K562 (cell line): ENCODE measurements around the gene BEST2. TPM values are rescaled to one million over a fixed set of nuclear protein-coding genes. Genes with fewer than 3 reads are reported as not detected.

Source experiments
- CHD1 ChIP-seq: fragments of 200-600 bp; sonication (generic); IDR thresholded peaks from one replicate; pipeline ENCODE4 v1.6.1; 2012; ENCODE audit warnings: mild to moderate bottlenecking, moderate library complexity, low read length, inconsistent platforms
- EGR1 ChIP-seq: fragments of 450-650 bp; conservative IDR thresholded peaks from 2 replicates; pipeline ENCODE4 v1.6.1; 2017; ENCODE audit warnings: mild to moderate bottlenecking
- ETV1 ChIP-seq: fragments of 450-650 bp; conservative IDR thresholded peaks from 2 replicates; pipeline ENCODE4 v1.6.1; 2016; ENCODE audit warnings: missing genetic modification characterization, control low read depth, low read depth, missing compliant biosample characterization
- KDM4B ChIP-seq, 2 experiments: fragments of 450-650 bp in 1 of 2; sonication (generic) in 1 of 2; IDR thresholded peaks; 2 replicates each; pipeline ENCODE4 v1.6.1; 2016 to 2017; ENCODE audit warnings: borderline replicate concordance in 2 of 2, antibody characterized with exemption in 1 of 2, low read depth in 1 of 2, mild to moderate bottlenecking in 1 of 2
- POLR2B ChIP-seq: fragments of 450-650 bp; IDR thresholded peaks from 2 replicates; pipeline ENCODE4 v1.6.1; 2018; ENCODE audit warnings: low read depth; ENCODE audit not compliant: partially characterized antibody
- PURB ChIP-seq: sonication (generic); formaldehyde crosslinking; IDR thresholded peaks from 2 replicates; pipeline ENCODE4 v1.9.0; 2021; ENCODE audit warnings: low read depth, mild to moderate bottlenecking, missing genetic modification reagents
- RBM15 ChIP-seq: fragments of 200-400 bp; formaldehyde crosslinking; IDR thresholded peaks from 2 replicates; pipeline ENCODE4 v1.6.1; 2018; ENCODE audit warnings: mild to moderate bottlenecking, low read length, moderate library complexity; ENCODE audit not compliant: insufficient read depth
- SIN3A ChIP-seq, 2 experiments: fragments of 150-350 bp in 1 of 2; IDR thresholded peaks; 2 replicates each; pipeline ENCODE4 v1.6.1; 2011 to 2016; ENCODE audit warnings: borderline replicate concordance in 2 of 2, low read depth in 2 of 2, low read length in 2 of 2, mild to moderate bottlenecking in 2 of 2, moderate library complexity in 2 of 2; ENCODE audit not compliant: control insufficient read depth in 1 of 2
- SMAD4 ChIP-seq: fragments of 250-450 bp; sonication (Bioruptor Pico); conservative IDR thresholded peaks from 2 replicates; pipeline ENCODE4 v1.8.0; 2021; ENCODE audit warnings: inconsistent platforms, mild to moderate bottlenecking, moderate library complexity
- SUPT5H ChIP-seq: fragments of 450-650 bp; IDR thresholded peaks from 2 replicates; pipeline ENCODE4 v1.6.1; 2016
- TEAD2 ChIP-seq: fragments of 450-650 bp; IDR thresholded peaks from 2 replicates; pipeline ENCODE4 v1.6.1; 2016; ENCODE audit warnings: missing genetic modification characterization, control low read depth, missing compliant biosample characterization
- ZFX ChIP-seq: sonication (generic); formaldehyde crosslinking; IDR thresholded peaks from 2 replicates; pipeline ENCODE4 v1.8.0; 2022; ENCODE audit warnings: mild to moderate bottlenecking, missing genetic modification reagents, moderate library complexity
- ZNF282 ChIP-seq: sonication (generic); formaldehyde crosslinking; IDR thresholded peaks from 2 replicates; pipeline ENCODE4 v1.8.1; 2023; ENCODE audit warnings: missing genetic modification reagents
- ZNF445 ChIP-seq: fragments of 250-450 bp; sonication (Bioruptor Pico); IDR thresholded peaks from 2 replicates; pipeline ENCODE4 v1.4.0; 2020; ENCODE audit warnings: low read depth, mild to moderate bottlenecking, moderate library complexity
- ZNF644 ChIP-seq: fragments of 200-800 bp; sonication (Bioruptor generic); IDR thresholded peaks from 2 replicates; pipeline ENCODE4 v1.6.1; 2016; ENCODE audit warnings: low read depth, missing genetic modification characterization, missing compliant biosample characterization
- polyA plus RNA-seq, 8 experiments: library from polyadenylated mRNA; depleted of rRNA in 4 of 8; stranded (reverse) in 5 of 8; unstranded in 3 of 8; fragments of >200 nt; fragmentation: Nextera tagmentation in 2 of 8; fragmentation: Illumina TruSeq in 1 of 8; extraction: Ambion mirVana in 2 of 8; extraction: Trizol in 1 of 8; gene quantifications; 2 replicates each; pipeline versions ENCODE4 v1.2.1 to v1.2.3, GENCODE V29; 2011 to 2014; ENCODE audit warnings: inconsistent platforms in 1 of 8, missing spikeins in 1 of 8
- total RNA-seq, 7 experiments: library from RNA; depleted of rRNA in 6 of 7; stranded (reverse); fragments of >200 nt in 6 of 7; fragmentation: Illumina TruSeq in 2 of 7; extraction: Trizol in 2 of 7; gene quantifications; 2 replicates each; pipeline versions ENCODE4 v1.2.1 to v1.2.3, GENCODE V29; 2011 to 2021; ENCODE audit warnings: low replicate concordance in 1 of 7
- TF ChIP-seq, protein P1 (sequence below): fragments of 450-650 bp; formaldehyde crosslinking; IDR thresholded peaks from 2 replicates; pipeline ENCODE4 v1.4.0; 2022; ENCODE audit warnings: missing genetic modification characterization
- TF ChIP-seq, protein P2 (sequence below), 2 experiments: fragments of 450-650 bp; IDR thresholded peaks; 2 replicates each; pipeline ENCODE4 v1.6.1; 2018; ENCODE audit warnings: mild to moderate bottlenecking in 2 of 2, low read depth in 1 of 2; ENCODE audit not compliant: partially characterized antibody in 2 of 2
- TF ChIP-seq, protein P3 (sequence below): fragments of 250-450 bp; sonication (Bioruptor Pico); IDR thresholded peaks from 2 replicates; pipeline ENCODE4 v1.4.0; 2020; ENCODE audit warnings: borderline replicate concordance
- TF ChIP-seq, protein P4 (sequence below): fragments of 250-450 bp; sonication (Bioruptor Pico); IDR thresholded peaks from 2 replicates; pipeline ENCODE4 v1.5.0; 2021

Gene BEST2
- total and polyA plus RNA-seq, 9 of the 15 experiments (the other 6 are each of a cell fraction or from before 2014, with no cell fraction given): not detected

DNA sequence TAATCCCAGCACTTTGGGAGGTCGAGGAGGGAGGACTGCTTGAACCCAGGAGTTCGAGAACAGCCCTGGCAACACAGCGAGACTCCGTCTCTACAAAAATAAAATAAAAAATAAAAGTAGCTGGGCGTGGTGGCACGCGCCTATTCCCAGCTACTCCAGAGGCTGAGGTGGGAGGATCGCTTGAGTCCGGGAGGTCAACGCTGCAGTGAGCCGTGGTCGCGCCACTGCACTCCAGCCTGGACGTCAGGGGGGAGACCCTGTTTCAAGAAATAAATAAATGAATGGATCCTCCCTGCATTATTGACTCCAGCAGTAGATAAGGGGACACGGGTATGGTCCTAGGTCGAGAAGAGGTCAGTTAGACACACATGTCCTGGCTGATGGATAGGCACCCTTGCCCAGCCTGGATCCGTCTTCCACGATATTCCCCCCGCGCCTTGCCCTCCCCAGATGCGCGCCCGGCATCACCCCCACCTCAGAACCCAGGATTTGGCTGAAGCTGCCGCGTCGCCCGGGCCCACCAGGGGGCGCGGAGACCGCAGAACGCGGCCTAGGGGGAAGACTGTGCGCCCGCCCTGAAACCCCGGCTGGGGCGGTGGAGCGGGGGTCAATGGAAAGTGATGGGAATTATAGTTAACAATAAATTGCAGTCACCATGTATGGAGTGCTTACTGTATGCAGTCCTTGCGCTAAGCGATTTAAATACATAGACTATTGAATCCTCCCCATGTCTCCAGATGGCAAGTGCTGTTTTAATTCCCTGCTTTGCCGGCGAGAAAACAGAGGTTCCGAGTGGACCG is 25.8 kb downstream of the BEST2 start (continued):
- TF ChIP-seq ZNF282 (CRISPR knock-in tag): no peak
- TF ChIP-seq ZNF644: no peak
- TF ChIP-seq EGR1: no peak
- TF ChIP-seq RBM15: no peak
- TF ChIP-seq KDM4B (IDR thresholded peaks at IDR 0.05; ENCODE audit: borderline replicate concordance in 2 of 2, low read depth in 1 of 2): 0 out of 4 replicates have a peak, but pooled peaks of 1 of the 2 experiments have one; percentile 31
- TF ChIP-seq, protein P1, sequence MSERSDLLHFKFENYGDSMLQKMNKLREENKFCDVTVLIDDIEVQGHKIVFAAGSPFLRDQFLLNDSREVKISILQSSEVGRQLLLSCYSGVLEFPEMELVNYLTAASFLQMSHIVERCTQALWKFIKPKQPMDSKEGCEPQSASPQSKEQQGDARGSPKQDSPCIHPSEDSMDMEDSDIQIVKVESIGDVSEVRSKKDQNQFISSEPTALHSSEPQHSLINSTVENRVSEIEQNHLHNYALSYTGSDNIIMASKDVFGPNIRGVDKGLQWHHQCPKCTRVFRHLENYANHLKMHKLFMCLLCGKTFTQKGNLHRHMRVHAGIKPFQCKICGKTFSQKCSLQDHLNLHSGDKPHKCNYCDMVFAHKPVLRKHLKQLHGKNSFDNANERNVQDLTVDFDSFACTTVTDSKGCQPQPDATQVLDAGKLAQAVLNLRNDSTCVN (CRISPR knock-in tag): no peak
- peak; percentile 51 for TF ChIP-seq SMAD4 (CRISPR knock-in tag)
- TF ChIP-seq, protein P2, sequence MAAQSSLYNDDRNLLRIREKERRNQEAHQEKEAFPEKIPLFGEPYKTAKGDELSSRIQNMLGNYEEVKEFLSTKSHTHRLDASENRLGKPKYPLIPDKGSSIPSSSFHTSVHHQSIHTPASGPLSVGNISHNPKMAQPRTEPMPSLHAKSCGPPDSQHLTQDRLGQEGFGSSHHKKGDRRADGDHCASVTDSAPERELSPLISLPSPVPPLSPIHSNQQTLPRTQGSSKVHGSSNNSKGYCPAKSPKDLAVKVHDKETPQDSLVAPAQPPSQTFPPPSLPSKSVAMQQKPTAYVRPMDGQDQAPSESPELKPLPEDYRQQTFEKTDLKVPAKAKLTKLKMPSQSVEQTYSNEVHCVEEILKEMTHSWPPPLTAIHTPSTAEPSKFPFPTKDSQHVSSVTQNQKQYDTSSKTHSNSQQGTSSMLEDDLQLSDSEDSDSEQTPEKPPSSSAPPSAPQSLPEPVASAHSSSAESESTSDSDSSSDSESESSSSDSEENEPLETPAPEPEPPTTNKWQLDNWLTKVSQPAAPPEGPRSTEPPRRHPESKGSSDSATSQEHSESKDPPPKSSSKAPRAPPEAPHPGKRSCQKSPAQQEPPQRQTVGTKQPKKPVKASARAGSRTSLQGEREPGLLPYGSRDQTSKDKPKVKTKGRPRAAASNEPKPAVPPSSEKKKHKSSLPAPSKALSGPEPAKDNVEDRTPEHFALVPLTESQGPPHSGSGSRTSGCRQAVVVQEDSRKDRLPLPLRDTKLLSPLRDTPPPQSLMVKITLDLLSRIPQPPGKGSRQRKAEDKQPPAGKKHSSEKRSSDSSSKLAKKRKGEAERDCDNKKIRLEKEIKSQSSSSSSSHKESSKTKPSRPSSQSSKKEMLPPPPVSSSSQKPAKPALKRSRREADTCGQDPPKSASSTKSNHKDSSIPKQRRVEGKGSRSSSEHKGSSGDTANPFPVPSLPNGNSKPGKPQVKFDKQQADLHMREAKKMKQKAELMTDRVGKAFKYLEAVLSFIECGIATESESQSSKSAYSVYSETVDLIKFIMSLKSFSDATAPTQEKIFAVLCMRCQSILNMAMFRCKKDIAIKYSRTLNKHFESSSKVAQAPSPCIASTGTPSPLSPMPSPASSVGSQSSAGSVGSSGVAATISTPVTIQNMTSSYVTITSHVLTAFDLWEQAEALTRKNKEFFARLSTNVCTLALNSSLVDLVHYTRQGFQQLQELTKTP (IDR thresholded peaks at IDR 0.05; ENCODE audit: low read depth in 1 of 2, partially characterized antibody in 2 of 2): no peak
- TF ChIP-seq ETV1 (tag): 0 out of 2 replicates have a peak, but pooled peaks have one; percentile 23
- no peak for TF ChIP-seq TEAD2 (tag)
- TF ChIP-seq SIN3A (IDR thresholded peaks at IDR 0.05; ENCODE audit: borderline replicate concordance in 2 of 2, control insufficient read depth in 1 of 2, low read depth in 2 of 2, low read length in 2 of 2): no peak
- TF ChIP-seq, protein P3, sequence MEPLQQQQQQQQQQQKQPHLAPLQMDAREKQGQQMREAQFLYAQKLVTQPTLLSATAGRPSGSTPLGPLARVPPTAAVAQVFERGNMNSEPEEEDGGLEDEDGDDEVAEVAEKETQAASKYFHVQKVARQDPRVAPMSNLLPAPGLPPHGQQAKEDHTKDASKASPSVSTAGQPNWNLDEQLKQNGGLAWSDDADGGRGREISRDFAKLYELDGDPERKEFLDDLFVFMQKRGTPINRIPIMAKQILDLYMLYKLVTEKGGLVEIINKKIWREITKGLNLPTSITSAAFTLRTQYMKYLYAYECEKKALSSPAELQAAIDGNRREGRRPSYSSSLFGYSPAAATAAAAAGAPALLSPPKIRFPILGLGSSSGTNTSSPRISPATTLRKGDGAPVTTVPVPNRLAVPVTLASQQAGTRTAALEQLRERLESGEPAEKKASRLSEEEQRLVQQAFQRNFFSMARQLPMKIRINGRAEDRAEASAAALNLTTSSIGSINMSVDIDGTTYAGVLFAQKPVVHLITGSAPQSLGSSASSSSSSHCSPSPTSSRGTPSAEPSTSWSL: no peak
- peak; percentile 89 for TF ChIP-seq ZFX (CRISPR knock-in tag)
- TF ChIP-seq, protein P4, sequence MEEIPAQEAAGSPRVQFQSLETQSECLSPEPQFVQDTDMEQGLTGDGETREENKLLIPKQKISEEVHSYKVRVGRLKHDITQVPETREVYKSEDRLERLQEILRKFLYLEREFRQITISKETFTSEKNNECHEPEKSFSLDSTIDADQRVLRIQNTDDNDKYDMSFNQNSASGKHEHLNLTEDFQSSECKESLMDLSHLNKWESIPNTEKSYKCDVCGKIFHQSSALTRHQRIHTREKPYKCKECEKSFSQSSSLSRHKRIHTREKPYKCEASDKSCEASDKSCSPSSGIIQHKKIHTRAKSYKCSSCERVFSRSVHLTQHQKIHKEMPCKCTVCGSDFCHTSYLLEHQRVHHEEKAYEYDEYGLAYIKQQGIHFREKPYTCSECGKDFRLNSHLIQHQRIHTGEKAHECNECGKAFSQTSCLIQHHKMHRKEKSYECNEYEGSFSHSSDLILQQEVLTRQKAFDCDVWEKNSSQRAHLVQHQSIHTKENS: no peak
- no peak for TF ChIP-seq SUPT5H
- TF ChIP-seq CHD1: no peak
- TF ChIP-seq ZNF445: no peak
- no peak for TF ChIP-seq PURB (CRISPR knock-in tag)
- TF ChIP-seq POLR2B: no peak
